T47D (cell line): ENCODE data around the gene FYN.

Experiments used
- DNase-seq, 2 experiments: peaks; one replicate each; pipeline versions ENCODE4 v3.0.0 to v3.0.0-alpha.2; 2011 to 2012; ENCODE audit warnings: low read depth in 1 of 2, low spot score in 1 of 2
- JUND ChIP-seq: IDR thresholded peaks from 2 replicates; pipeline ENCODE4 v1.6.1; 2012; ENCODE audit warnings: low read depth
- in situ Hi-C: cut with HindIII; loops from 2 replicates; pipeline ENCODE4 v1.10.0; 2016; ENCODE audit warnings: low sequenced_read_pairs, low pct_unique_long_range_greater_than_20kb

Gene FYN

GRCh38 chr6:111780393-111780792, 92.9 kb downstream of the FYN start:
- in situ Hi-C loops: no loop called here
- no peak for DNase-seq
- TF ChIP-seq JUND: no peak

- in situ Hi-C loops: no loop called here
- DNase-seq: no peak
- TF ChIP-seq JUND: no peak
These were observed 93.6 kb downstream of the FYN start for GRCh38 chr6:111779660-111780059.

- in situ Hi-C loops: no loop called here
- no peak for DNase-seq
- TF ChIP-seq JUND: no peak
These were observed 94.2 kb downstream of the FYN start for GRCh38 chr6:111779031-111779430.

DNA sequence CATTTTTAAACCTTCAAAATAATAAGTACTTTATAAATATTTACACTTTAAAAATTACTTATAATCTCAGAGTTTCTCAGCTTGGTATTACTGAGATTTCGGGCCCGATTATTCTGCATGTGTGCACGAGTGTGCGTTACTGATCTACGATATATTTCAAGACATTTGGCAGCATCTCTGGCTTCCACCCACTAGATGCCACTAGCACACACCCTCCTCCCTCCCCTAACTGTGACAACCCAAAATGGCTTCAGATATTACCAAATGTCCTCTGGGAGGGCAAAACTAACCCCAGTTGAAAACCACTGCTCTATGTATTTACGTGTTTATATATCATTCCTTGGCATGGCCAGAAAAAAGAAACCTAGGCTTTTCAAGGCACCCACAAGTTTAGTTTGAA, 95.9 kb downstream of the FYN start:
- DNase-seq: peak in 1 of 2 experiments; percentile 15
- TF ChIP-seq JUND: no peak
- in situ Hi-C loops: no loop called here

- no peak for DNase-seq
- TF ChIP-seq JUND: no peak
- in situ Hi-C loops: no loop called here
These were observed 96.7 kb downstream of the FYN start for GRCh38 chr6:111776236-111777221.

GRCh38 chr6:111775145-111775922, 97.9 kb downstream of the FYN start:
- no peak for DNase-seq
- in situ Hi-C loops: no loop called here
- TF ChIP-seq JUND: no peak

- DNase-seq: no peak
- in situ Hi-C loops: no loop called here
- TF ChIP-seq JUND: no peak
These were observed 98.9 kb downstream of the FYN start for GRCh38 chr6:111774346-111774703.

DNA sequence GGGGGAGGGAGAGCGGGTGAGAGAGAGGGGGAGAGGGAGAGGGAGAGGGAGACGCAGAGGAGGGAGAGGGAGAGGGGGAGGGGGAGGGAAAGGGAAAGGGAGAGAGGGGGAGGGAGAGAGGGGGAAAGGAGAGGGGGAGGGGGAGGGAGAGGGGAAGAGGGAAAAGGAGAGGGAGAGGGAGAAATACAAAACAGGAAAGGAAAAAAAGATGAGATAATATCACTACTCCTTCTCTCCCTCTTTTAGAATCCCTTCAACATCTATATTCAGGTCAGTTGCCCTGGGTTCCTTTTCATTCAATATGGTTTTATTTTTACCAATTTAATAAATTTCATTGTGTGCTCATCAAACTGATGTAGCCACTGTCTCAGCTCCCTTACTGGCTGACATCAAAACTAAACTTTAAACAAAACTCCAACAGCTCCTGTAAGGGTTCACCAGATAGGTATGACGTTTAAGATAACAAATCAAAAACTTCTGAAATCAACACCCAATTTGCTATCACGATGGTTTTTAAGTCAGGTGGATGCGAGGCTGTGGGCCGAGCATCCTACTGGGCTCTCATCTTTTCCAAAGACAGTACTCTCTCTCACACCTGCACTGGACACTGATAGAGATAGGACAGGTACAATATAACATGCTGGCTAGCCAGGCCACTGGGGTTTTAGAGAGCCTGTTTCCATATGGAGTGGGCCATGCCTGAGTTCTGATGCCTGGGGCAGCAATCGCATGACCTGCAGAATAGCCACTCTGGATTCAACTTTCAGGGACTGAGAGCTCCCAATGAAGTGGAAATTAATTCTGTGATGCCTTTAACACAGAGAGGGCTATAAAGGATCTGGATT, 99.5 kb downstream of the FYN start:
- DNase-seq: no peak
- in situ Hi-C loops: no loop called here
- no peak for TF ChIP-seq JUND

DNA sequence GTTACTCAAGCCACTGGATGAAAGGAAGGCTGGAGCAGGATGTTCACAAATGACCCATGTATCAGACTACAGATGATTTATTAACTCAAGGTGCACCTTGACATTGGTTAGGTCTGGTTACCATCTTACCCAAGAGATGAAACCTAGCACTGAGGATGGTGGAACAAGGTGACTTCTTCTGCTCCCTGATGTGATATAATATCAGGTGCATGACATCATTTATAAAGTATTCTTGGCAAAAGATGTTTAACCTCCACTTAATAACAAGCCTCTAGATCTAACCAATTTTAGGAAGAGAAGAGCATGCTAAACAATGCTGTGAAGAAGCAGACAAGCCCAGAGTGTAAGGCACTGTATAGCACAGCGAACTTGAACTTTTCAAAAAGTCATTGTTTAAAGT, 100.9 kb downstream of the FYN start:
- TF ChIP-seq JUND: no peak
- in situ Hi-C loops: no loop called here

DNA sequence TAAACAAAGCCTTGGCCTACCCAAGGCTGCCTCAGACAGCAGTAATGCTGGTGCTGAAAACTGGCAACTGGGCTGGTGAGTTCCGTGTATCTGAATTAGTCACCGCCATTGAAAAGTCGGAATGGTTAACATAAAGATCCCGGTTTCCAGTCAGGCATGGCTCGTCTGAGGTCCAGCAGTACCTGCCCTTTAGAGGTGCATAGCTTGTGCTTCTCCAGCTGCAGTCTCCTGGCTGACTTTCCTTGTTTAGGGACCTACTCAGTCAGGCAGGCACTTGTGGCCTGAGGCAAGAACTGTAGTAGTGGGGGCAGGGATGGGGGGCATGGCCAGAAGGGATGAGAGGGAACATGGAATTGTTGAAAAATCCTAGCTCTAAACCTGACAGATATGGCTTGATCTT, 101.6 kb downstream of the FYN start:
- DNase-seq: no peak

More for the DNA sequence above, 100.9 kb downstream of the FYN start:
- DNase-seq: no peak

GRCh38 chr6:111771094-111771432, 102.2 kb downstream of the FYN start:
- TF ChIP-seq JUND: no peak

More for the DNA sequence above, 101.6 kb downstream of the FYN start:
- in situ Hi-C loops: no loop called here
- TF ChIP-seq JUND: no peak

GRCh38 chr6:111770263-111771093, 102.8 kb downstream of the FYN start:
- in situ Hi-C loops: no loop called here
- DNase-seq: no peak
- TF ChIP-seq JUND: no peak

More at GRCh38 chr6:111771094-111771432, 102.2 kb downstream of the FYN start:
- DNase-seq: no peak
- in situ Hi-C loops: no loop called here
